Activated CD4-positive, alpha-beta T cell treated with anti-CD3 and anti-CD28 coated beads for 36 hours (primary cell): ENCODE results near the gene ALOX15B. TPM values are rescaled to one million over a fixed set of nuclear protein-coding genes. Genes with fewer than 3 reads are reported as not detected.
"Not testable (repeated sequence)": the region's sequence is repeated elsewhere in the genome, so short reads cannot be mapped to it uniquely, and the experiment has no call there.

Source experiments
- ATAC-seq: fragments of 200-7000 bp; cut with Tn5 transposase; one replicate; pipeline ENCODE4 v1.10.0; 2021; ENCODE audit warnings: mild to moderate bottlenecking, moderate library complexity
- CTCF ChIA-PET: fragments of 350-600 bp; sonication (Branson Sonifier 250); formaldehyde crosslinking; loops from one replicate; lab custom pipeline; 2021; ENCODE audit warnings: antibody characterized with exemption; lab: Charles Lee
- POLR2A ChIA-PET: fragments of 350-600 bp; sonication (Branson Sonifier 250); formaldehyde crosslinking; loops from one replicate; lab custom pipeline; 2021; ENCODE audit warnings: antibody characterized with exemption, inconsistent platforms; lab: Charles Lee
- DNase-seq: peaks from one replicate; pipeline ENCODE4 v3.0.0-alpha.2; 2020
- H3K27ac Mint-ChIP-seq: one replicate; pipeline ENCODE4 v1.8.0; 2021; ENCODE audit warnings: mixed read lengths
- H3K27me3 Mint-ChIP-seq: one replicate; pipeline ENCODE4 v1.8.0; 2021; ENCODE audit warnings: mixed read lengths
- H3K36me3 Mint-ChIP-seq: one replicate; pipeline ENCODE4 v1.8.0; 2021; ENCODE audit warnings: low read depth, mixed read lengths
- H3K4me1 Mint-ChIP-seq: one replicate; pipeline ENCODE4 v1.8.0; 2021; ENCODE audit warnings: mixed read lengths
- H3K4me3 Mint-ChIP-seq: one replicate; pipeline ENCODE4 v1.8.0; 2021; ENCODE audit warnings: mild to moderate bottlenecking, moderate library complexity, mixed read lengths
- H3K9me3 Mint-ChIP-seq: one replicate; pipeline ENCODE4 v1.8.0; 2021; ENCODE audit warnings: low read depth, mixed read lengths
- intact Hi-C, 2 experiments: fragments of 100-400 bp; cut with DNase I in 1 of 2; cut with micrococcal nuclease in 1 of 2; formaldehyde crosslinking; loops; one replicate each; pipeline versions ENCODE4 v1.14.2 to v1.15.1; 2022 to 2024; cut with DNase I, micrococcal nuclease
- total RNA-seq, 2 experiments: library from RNA; stranded (reverse); gene quantifications; one replicate each; pipeline ENCODE4 v1.2.3, GENCODE V29; 2021

The ALOX15B gene
- total RNA-seq, 2 experiments from 2014 or later, result 0.09 to 0.18 TPM

DNA sequence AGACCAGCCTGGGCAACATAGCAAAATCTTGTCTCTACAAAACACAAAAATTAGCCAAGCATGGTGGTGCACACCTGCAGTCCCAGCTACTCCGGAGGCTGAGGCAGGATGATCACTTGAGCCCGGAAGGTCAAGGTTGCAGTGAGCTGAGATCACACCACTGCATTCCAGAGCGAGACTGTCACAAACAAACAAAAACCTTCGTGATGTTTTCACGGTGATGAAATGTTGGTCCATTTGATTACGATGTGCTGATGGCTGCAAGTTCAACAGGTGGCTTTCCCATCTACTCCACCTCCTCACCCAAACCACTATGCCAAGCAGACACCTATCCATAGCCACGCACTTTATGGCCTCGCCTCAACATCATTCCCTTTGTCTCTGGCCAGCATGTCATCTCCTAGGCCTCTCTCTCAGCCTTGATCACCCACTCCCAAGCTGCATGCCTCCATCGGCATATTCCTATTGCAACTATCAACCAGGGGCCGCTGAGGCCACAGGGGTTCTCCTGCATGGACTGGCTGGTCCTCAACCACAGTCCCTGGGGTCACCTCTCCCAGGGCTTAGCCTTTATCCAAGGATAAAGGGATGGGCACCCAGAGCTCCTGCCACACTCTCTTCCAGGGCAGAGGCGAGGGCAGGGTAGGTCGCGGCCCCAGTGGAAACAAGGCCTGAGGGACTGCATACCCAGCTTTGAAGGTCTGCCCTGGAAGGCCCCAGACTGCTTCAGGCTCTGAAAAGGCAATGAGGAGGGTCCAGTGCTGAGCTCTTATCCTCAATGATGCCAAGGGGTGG, 17.1 kb upstream of the ALOX15B start:
- POLR2A ChIA-PET, result no interaction called here
- CTCF ChIA-PET, result interaction anchor here (0.6 to 2.2 kb wide), 5 partner anchors 11 to 285 kb away, joined by 3 to 8 read pairs (median 3); no protein-coding TSS in a partner anchor
- DNase-seq (no peak), ATAC-seq (no peak)
- H3K27me3 Mint-ChIP-seq, result peaks cover 7% of the 10 kb centered on the region
- no peak overlapping the region for H3K27ac Mint-ChIP-seq
- intact Hi-C loops, result no loop called here
- no peak overlapping the region for H3K4me3 Mint-ChIP-seq
- H3K36me3 Mint-ChIP-seq, result no peaks in the 10 kb centered on the region
- H3K9me3 Mint-ChIP-seq, result no peaks in the 10 kb centered on the region
- peaks cover 2% of the 10 kb centered on the region for H3K4me1 Mint-ChIP-seq

DNA sequence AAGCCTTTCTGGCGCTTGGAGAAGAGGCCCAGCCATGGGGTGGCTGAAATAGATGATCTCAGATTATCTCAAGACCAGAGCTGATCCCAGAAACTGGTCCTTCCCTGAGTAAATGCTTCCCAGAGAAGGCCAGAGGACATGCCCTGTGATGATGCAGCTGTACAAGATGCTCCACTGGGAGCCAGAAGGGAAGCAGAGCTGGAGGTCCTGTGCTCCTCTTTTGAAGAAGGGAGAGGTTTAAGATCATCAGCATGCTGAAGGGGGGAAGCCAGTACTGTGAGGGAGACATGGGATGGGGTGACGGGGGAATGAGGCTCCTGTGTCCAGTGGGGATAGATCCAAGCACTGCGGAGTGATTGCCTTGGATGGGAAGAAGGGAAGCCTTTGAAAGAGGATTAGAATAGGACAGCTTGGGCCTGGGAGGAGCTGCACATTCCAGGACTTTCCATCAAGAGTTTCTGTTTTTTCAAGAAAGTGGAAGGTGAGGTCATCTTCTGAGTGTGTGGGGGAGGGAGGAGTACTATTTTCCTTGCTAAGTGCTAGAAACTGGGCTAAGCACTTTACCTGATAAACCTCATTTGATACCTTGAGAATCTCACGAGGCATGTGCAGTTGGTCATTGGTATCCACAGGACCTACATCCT, 16.4 kb upstream of the ALOX15B start:
- DNase-seq (no peak), ATAC-seq (no peak)
- no peak overlapping the region for H3K4me3 Mint-ChIP-seq
- no peaks in the 10 kb centered on the region for H3K9me3 Mint-ChIP-seq
- no peak overlapping the region for H3K27ac Mint-ChIP-seq
- H3K4me1 Mint-ChIP-seq, result no peaks in the 10 kb centered on the region
- CTCF ChIA-PET, result interaction anchor here (0.7 to 2.2 kb wide), 3 partner anchors 19 to 52 kb away, joined by 3 to 8 read pairs (median 3); no protein-coding TSS in a partner anchor
- H3K27me3 Mint-ChIP-seq, result peaks cover 8% of the 10 kb centered on the region
- no peaks in the 10 kb centered on the region for H3K36me3 Mint-ChIP-seq
- POLR2A ChIA-PET, result no interaction called here
- intact Hi-C loops, result no loop called here

DNA sequence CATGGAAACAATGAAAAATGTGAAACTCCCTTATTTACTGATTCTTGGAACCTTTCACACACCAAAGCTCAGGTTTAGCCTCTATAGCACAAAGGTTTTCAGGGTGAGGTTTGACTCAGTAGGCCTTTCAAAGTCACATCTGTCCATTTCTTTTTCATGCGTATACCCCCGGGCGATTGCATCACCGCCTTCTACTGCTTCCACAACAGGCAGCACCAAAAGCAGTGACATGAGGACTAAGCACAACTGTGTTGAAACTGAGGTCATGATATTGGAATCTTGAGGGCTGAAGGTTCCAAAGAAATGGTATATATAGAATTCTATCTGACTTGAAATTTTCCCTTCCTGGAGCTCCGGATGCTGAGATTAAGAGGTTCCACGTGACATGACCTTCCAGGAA, 14.7 kb upstream of the ALOX15B start:
- H3K36me3 Mint-ChIP-seq, H3K27ac Mint-ChIP-seq, ATAC-seq, intact Hi-C loops, DNase-seq, H3K9me3 Mint-ChIP-seq, POLR2A ChIA-PET, H3K4me3 Mint-ChIP-seq, H3K4me1 Mint-ChIP-seq: not testable (repeated sequence)
- peaks cover 17% of the 10 kb centered on the region for H3K27me3 Mint-ChIP-seq
- CTCF ChIA-PET, result interaction anchor here (1.1 to 2.6 kb wide), 4 partner anchors 23 to 199 kb away, joined by 4 to 8 read pairs (median 6); no protein-coding TSS in a partner anchor

DNA sequence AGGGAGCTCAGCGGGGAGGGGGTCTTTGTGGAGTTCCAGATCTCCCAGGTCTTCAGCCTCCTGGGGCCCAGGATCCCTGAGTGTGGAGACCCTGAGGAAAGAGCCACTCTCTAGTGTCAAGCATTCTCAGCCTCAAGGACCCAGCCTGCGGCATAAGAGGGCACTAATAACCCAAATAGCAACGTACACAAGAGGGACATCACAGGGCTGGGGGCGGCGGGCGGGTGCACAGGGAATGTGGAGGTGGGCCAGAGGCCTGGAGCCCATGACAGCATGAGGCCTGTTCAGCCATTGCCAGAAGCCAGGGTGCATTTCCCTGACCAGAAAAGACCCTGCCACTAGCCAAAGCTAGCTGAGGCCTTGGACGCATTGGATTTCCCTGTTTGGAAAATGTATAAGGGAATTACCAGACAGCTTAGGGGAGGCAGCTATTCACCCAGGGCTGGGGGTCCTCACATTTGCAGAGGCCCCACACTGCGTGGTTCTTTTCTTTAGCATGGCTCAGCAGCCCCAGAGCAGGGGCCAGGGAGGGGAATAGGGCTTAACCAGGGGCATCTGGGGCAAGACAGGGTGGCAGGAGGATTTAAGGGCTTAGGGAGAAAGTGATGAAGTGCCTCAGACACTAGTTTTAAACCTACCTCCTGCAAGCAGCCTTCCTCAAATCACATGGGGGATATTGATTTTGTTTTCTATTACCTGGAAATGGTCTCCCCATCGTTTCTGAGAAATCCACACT, 13.5 kb upstream of the ALOX15B start:
- ATAC-seq, result no peak
- Mint-ChIP-seq H3K27me3 (peaks cover 17% of the 10 kb centered on the region), H3K4me1 (no peaks in the 10 kb centered on the region), H3K27ac (no peak overlapping the region), H3K36me3 (no peaks in the 10 kb centered on the region), H3K9me3 (no peaks in the 10 kb centered on the region), H3K4me3 (no peak overlapping the region)
- DNase-seq, result no peak
- ChIA-PET CTCF (interaction anchor here (0.6 to 2.6 kb wide), 4 partner anchors 8 to 109 kb away, joined by 3 to 8 read pairs (median 6); partner anchors contain the start of gene RNF227), POLR2A (no interaction called here)
- intact Hi-C loops, result no loop called here

DNA sequence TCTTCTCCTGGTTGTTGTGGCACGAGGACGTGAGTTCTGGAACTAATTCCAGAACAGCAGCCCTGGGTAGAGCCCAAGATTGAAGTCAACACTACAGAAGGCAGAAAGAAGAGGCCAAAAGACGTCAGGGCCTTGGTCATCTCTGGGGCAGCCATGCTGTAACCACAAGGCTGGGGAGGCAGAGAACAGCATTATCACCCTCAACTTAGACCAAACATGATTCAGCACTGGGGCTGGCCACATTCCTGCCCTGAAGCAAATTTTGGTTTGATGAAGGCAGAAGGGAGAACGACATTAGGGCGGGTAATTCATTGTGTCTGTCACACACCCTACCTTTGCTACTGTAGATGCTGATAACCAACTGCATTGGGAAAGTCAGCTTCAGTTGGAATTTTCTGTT, 9.7 kb upstream of the ALOX15B start:
- intact Hi-C loops, result no loop called here
- no peak for ATAC-seq
- no peak for DNase-seq
- ChIA-PET POLR2A (no interaction called here), CTCF (interaction anchor here (0.8 to 1.6 kb wide), 3 partner anchors 31 to 74 kb away, joined by 3 to 5 read pairs (median 4); no protein-coding TSS in a partner anchor)
- H3K27me3 Mint-ChIP-seq, result peaks cover 28% of the 10 kb centered on the region
- H3K27ac Mint-ChIP-seq, result no peak overlapping the region
- H3K36me3 Mint-ChIP-seq, result no peaks in the 10 kb centered on the region
- H3K9me3 Mint-ChIP-seq, result no peaks in the 10 kb centered on the region
- H3K4me1 Mint-ChIP-seq, result no peaks in the 10 kb centered on the region
- H3K4me3 Mint-ChIP-seq, result no peak overlapping the region

DNA sequence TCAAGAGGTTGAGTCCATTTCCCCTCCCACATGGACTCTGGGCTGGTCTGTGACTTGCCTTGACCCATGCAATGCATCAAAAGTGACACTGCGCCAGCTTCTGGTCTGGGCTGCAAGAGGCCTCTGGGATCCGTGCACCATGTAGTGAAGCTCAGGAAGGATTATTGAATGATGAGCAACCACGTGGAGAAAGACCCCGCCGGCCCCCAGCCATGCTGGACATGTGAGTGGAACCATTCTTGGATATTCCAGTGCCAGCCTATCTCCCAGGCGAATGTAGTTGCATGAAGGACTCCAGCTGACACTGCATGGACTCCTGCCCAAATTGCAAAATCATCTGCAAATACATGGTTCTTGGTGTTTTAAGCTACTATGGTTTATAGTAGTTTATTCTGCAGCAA, 7.6 kb upstream of the ALOX15B start:
- POLR2A ChIA-PET, result interaction anchor here (0.6 kb wide), 1 partner anchor 340 kb away, joined by 4 read pairs; no protein-coding TSS in a partner anchor
- CTCF ChIA-PET, result interaction anchor here (0.6 to 2.5 kb wide), 7 partner anchors 10 to 62 kb away, joined by 3 to 13 read pairs (median 6); no protein-coding TSS in a partner anchor
- H3K9me3 Mint-ChIP-seq, result no peaks in the 10 kb centered on the region
- H3K36me3 Mint-ChIP-seq, result no peaks in the 10 kb centered on the region
- H3K4me1 Mint-ChIP-seq, result no peaks in the 10 kb centered on the region
- intact Hi-C loops, result no loop called here
- ATAC-seq (no peak), DNase-seq (no peak)
- H3K27me3 Mint-ChIP-seq, result peaks cover 22% of the 10 kb centered on the region
- no peak overlapping the region for H3K27ac Mint-ChIP-seq
- no peak overlapping the region for H3K4me3 Mint-ChIP-seq

DNA sequence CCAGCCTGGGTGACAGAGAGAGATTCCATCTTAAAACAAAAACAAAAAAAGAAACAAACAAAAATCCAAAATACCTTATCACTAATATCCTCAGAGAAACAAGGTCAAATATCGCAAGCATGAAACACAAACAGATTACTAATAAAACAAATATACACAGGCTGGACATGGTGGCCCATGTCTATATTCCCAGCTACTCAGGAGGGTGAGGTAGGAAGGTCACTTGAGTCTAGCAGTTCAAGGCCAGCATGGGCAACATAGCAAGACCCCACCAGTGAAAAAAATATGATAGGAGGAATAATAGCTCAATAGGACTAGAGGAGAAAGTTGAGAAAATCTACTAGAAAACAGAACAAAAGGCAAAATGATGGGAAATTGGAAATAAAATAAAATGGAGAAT, 6.9 kb upstream of the ALOX15B start:
- DNase-seq (no peak), ATAC-seq (no peak)
- CTCF ChIA-PET, result interaction anchor here (0.6 to 2.5 kb wide), 9 partner anchors 9 to 275 kb away, joined by 4 to 13 read pairs (median 4); no protein-coding TSS in a partner anchor
- intact Hi-C loops, result no loop called here
- Mint-ChIP-seq H3K9me3 (no peaks in the 10 kb centered on the region), H3K27me3 (peaks cover 21% of the 10 kb centered on the region), H3K4me3 (no peak overlapping the region), H3K36me3 (no peaks in the 10 kb centered on the region), H3K27ac (no peak overlapping the region), H3K4me1 (no peaks in the 10 kb centered on the region)
- POLR2A ChIA-PET, result interaction anchor here (1.3 kb wide), 1 partner anchor 9 kb away, joined by 4 read pairs; no protein-coding TSS in a partner anchor

DNA sequence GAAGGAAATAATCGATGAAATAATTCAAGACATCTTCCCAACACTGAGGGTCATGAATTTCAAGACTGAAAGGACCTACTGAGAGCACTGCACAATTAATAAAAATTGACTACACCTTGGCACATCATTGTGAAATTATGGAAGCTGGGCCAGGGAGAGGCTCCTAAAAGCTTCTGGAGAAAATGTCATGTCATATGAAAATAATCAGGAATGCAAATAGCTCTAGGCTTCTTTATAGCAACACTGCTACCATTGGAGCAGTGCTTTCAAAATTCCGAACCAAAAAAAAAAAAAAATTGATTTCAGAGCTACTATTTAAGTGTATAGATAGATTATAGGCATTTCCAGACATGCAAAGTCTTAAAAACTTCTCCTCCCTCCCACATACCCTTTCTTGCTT, 6.4 kb upstream of the ALOX15B start:
- no peaks in the 10 kb centered on the region for H3K4me1 Mint-ChIP-seq
- intact Hi-C loops, result no loop called here
- H3K27ac Mint-ChIP-seq, result no peak overlapping the region
- no peaks in the 10 kb centered on the region for H3K9me3 Mint-ChIP-seq
- POLR2A ChIA-PET, result interaction anchor here (1.3 kb wide), 1 partner anchor 9 kb away, joined by 4 read pairs; no protein-coding TSS in a partner anchor
- H3K36me3 Mint-ChIP-seq, result no peaks in the 10 kb centered on the region
- ATAC-seq (no peak), DNase-seq (no peak)
- CTCF ChIA-PET, result interaction anchor here (0.6 to 2.5 kb wide), 7 partner anchors 9 to 275 kb away, joined by 4 to 13 read pairs (median 6); no protein-coding TSS in a partner anchor
- no peak overlapping the region for H3K4me3 Mint-ChIP-seq
- H3K27me3 Mint-ChIP-seq, result peaks cover 24% of the 10 kb centered on the region

DNA sequence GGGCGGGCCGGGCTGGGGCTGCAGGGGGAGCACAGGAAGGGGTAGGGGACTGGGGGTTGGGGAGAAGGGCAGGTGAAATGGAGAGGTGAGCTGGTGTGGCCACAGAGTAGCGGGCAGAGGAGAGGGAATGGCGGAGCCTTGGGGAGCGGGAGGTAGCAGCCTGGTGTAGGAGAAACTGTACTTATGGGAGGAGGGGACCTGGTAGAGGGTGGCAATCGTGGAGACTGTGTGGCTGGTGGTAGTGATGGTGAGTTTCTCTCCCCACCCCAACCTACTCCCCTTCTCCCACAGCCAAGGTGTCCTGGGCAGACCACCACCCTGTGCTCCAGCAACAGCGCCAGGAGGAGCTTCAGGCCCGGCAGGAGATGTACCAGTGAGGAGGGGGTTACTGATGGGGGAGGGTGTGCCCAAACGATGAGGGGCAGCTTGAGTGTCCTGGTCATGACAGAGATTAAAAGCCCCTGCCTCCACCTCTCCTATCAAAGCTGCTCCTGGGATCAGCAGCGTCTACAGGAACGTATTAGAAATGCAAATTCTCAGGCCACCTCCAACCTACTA, 831 bp downstream of the ALOX15B start:
- Mint-ChIP-seq H3K4me3 (no peak overlapping the region), H3K9me3 (no peaks in the 10 kb centered on the region), H3K36me3 (no peaks in the 10 kb centered on the region), H3K4me1 (no peaks in the 10 kb centered on the region), H3K27me3 (peaks cover 25% of the 10 kb centered on the region), H3K27ac (no peak overlapping the region)
- CTCF ChIA-PET, result interaction anchor here (0.6 to 2.5 kb wide), 5 partner anchors 10 to 407 kb away, joined by 3 to 19 read pairs (median 4); no protein-coding TSS in a partner anchor
- intact Hi-C loops, result loop anchor here in 1 of 2 experiments (5.0 kb wide), 2 partner anchors 42 to 177 kb away; no protein-coding TSS in a partner anchor
- DNase-seq, result no peak
- POLR2A ChIA-PET, result no interaction called here
- no peak for ATAC-seq

DNA sequence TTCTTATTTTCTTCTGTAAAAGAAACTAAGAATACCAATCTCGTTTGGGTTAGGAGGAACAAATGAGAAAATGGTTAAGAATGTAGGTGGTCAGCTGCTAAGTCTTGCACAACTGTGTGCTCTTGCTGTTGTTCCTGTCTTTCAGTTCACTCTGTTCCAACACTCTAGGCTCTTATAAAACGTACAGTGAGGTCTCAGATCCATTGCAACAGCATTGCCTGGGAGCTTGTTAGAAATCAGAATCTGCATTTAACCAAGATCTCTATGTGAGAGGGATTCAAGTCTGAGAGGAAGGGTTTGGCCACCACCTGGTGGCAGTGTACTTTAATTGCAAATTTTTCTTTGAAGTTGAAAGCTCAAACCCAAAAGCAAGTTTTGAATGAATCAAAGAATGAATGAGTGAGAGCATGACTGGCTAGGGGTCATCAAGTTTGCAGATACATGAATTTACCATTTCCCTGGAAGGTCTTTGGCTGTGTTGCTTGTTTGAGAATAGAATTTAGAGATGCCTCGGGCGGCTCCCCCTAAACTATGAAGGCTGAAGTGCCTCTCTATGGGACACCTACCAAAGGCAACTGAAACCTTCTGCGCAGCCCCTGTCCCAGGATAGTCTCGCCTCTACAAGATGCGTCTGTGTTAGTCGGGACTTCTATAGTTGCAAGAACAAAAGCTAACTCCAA, 2.5 kb downstream of the ALOX15B start:
- ATAC-seq (peak; percentile 84), DNase-seq (peak; percentile 72)
- ChIA-PET POLR2A (interaction anchor here (0.6 to 1.0 kb wide), 2 partner anchors 9 to 126 kb away, joined by 3 to 4 read pairs; partner anchors contain the start of gene RNF227), CTCF (interaction anchor here (0.6 to 2.8 kb wide), 35 partner anchors 9 to 224 kb away, joined by 3 to 34 read pairs (median 3); partner anchors contain the start of genes GUCY2D and RNF227)
- Mint-ChIP-seq H3K36me3 (no peaks in the 10 kb centered on the region), H3K4me1 (no peaks in the 10 kb centered on the region), H3K9me3 (no peaks in the 10 kb centered on the region), H3K27me3 (peaks cover 25% of the 10 kb centered on the region), H3K4me3 (no peak overlapping the region), H3K27ac (no peak overlapping the region)
- intact Hi-C loops, result loop anchor here (1.0 to 5.0 kb wide), 6 partner anchors 25 to 298 kb away; no protein-coding TSS in a partner anchor
